HG03442 (cell line): ENCODE results near the gene ARID4B.
"Not testable (repeated sequence)": the region's sequence is repeated elsewhere in the genome, so short reads cannot be mapped to it uniquely, and the experiment has no call there.

Source experiments
- ATAC-seq: cut with Tn5 transposase; IDR thresholded peaks from one replicate; pipeline ENCODE4 v1.9.1; 2021; ENCODE audit warnings: mild to moderate bottlenecking, moderate library complexity; ENCODE audit not compliant: unreplicated experiment

Gene ARID4B

DNA sequence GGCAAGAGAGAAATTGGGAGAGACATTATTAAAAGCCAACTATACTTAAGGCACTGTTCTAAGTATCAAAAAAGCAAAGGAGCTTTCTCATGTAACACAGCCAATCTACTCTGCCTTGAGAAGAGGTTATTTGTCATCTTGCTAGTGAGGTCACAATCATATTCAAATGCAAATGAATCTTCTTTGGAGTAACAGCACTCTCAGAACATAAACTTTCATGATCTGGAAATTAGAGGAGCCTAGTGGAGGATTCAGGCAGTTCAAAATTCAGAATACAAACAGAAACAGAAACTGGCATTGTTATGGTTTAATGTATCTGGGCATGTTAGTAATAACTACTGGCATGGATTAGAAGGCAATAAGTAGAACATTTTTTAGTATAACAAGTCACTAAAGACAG lies 57.4 kb downstream of the ARID4B start:
- no peak for ATAC-seq

- not testable (repeated sequence) for ATAC-seq
These were observed 58.0 kb downstream of the ARID4B start for GRCh38 chr1:235269990-235270389.

DNA sequence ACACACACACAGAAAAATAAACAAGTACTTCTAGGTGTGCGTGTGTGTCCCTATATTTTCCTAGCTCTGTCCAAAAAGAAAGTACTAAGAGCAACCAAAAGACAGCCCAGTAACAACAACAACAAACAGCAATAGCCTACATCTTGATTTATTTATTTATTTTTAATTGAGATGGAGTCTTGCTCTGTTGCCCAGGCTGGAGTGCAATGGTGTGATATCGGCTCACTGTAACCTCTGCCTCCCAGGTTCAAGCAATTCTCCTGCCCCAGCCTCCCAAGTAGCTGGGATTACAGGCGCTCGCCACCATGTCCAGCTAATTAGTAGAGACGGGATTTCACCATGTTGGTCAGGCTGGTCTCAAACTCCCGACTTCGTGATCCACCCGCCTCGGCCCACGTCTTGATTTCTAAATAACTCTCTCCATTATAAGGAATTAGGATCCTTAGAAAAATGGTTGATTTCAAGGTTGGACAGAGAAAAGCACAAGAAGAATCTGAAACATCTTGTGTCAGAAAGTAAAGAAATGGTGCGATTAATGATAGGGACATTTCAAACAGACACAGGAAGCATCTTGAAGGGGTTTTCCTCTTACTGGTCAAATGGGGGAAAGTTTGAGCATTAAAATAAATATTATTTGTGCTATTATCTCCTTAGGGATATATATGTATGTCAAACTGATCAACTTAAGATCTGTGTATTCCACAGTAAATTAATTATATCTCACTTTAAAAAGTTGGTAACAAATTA lies 59.4 kb downstream of the ARID4B start:
- no peak for ATAC-seq

GRCh38 chr1:235266967-235267366 lies 61.0 kb downstream of the ARID4B start:
- no peak for ATAC-seq

DNA sequence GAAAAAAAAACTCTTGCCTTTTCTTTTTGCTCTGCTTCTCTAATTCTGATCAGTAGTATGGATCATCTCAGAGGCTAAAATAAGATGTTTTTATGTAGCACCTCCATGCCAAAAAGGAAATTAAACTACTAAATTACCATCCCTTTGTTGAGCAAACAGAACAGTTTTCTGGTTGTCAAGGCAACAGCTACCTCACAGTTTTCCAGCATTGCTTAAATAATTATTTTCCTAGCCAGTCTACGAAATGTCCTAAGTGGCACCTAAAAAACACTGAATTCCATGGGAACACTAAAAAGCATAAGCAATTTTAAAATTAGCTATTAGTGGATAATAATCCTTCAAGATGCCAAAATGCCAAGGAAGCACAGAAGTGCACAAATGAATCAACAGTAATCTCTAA lies 61.7 kb downstream of the ARID4B start:
- no peak for ATAC-seq

DNA sequence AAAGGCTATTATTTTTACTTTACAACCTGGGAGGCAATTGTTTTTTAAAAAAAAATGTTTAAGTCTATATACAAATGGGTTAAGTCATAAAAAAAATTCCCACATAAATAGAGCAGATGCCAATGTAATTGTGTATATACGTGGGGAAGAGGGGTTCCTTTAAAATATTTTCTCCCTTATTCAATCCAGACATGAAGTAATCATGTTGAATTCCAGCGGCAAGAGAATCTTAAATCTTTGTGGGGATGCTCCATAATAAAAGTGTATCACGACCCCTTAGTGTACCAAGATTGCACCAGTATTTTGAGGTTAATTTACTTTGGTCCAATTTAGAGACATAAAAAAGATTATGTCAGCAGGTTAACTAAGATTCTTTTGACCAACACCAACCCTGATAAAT lies 62.1 kb downstream of the ARID4B start:
- ATAC-seq, result no peak

DNA sequence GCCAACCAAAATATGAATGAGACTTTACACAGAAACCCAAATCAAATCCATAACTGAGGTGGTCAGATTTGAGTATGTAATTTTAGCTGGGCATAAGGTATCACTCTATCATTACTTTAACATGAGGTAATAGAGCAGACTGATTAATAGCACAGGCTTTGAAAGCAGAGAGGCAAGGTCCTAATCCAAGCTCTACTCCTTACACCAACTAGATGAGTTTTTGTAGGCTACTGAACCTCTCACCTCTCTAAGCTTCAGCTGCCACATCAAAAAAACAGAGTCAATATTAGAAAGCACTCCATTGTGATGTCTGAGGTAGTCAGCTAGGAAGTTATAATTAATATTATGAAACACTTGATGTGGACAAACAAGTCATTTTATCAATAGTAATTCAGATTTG lies 63.7 kb downstream of the ARID4B start:
- no peak for ATAC-seq

- ATAC-seq, result no peak
These were observed 65.4 kb downstream of the ARID4B start for GRCh38 chr1:235262539-235262938.

DNA sequence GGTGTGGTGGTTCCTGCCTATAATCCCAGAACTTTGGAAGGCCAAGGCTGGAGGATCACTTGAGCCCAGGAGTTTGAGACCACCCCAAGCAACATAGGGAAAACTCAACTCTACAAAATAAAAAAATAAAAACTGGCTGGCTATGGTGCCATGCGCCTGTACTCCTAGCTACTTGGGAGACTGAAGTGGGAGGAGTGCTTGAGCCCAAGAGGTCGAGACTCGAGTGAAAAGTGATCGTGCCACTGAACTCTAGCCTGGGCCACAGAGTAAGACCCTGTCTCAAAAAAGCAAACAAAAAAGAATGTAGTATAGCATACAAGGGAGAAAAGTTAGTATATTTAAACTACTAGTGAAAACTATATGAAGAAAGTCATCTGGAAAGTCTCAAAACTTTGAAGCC lies 66.7 kb downstream of the ARID4B start:
- no peak for ATAC-seq

- peak; percentile 61 for ATAC-seq
These were observed 68.7 kb downstream of the ARID4B start for GRCh38 chr1:235259133-235259778.

- ATAC-seq, result not testable (repeated sequence)
These were observed 69.9 kb downstream of the ARID4B start for GRCh38 chr1:235258068-235258467.

- no peak for ATAC-seq
These were observed 73.3 kb downstream of the ARID4B start for GRCh38 chr1:235254721-235255120.

GRCh38 chr1:235253219-235253962 lies 74.6 kb downstream of the ARID4B start:
- no peak for ATAC-seq

GRCh38 chr1:235250430-235250829 lies 77.5 kb downstream of the ARID4B start:
- ATAC-seq, result no peak

DNA sequence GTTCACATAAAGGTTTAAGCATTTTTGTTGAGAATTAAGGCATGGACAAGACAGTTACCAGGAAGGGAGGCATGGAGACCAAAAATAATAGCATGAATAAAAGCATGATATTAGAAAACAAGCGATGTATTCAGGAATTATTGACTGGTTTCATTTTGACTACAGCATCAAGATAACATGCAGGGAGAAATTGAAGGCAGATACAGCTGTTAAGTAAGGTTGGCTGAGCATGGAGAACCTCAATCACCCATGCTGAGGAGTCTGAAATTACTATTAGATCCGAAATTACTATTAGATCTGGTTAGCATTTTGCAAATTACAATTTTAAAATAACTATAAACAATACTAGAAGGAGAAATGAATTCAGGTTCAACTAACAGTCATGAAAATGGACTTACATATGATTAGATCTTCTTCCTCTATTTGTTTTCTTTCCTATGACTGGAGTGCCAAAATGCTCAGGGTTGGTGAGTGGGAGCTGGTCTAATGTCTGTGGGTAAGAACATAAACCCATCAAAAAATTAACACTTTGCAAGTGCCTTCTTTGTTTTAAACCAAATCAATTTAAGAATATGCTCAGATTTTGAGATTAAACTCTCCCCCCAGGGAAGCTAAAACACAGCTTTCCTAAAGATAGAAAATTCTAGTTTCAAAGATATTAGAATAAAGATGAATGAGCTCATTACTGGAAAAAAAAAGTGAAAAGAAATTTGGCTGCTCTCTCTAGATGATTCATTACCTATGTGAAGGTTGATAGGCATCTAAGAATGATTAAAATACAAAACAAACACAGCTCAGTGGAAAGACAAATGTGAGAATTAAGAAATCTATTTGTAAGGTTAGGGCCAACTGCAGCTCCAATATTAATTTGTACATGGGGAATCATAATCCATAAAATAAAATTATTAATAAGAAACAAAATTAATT lies 81.7 kb downstream of the ARID4B start:
- ATAC-seq, result no peak

DNA sequence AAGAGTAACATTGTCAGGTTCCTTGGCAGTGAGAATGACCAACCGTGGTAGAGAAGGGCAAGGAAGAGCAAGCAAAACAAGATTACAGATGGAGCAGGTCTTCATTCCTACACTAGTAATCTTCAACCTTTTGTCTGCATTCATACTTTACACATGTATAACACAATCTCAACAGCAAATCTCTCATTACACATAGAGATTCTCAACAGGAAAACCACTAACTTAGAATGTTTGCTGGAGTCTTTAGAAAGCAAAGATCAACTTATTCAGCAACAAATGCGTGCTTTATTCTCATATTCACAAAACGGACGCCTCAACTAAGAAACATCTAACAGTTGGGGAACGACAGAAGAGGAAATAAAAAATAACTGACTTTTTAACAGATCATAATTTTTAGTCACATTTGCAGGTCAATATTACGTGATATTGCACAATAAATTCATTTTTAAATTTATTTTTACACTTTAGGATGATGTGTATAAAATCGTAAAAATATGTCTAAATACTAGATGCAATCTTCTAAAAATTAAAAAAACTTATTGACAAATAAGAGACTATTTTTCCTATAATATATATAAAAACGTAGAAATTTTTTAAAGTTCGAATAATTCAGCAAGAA lies 82.9 kb downstream of the ARID4B start:
- ATAC-seq, result no peak

DNA sequence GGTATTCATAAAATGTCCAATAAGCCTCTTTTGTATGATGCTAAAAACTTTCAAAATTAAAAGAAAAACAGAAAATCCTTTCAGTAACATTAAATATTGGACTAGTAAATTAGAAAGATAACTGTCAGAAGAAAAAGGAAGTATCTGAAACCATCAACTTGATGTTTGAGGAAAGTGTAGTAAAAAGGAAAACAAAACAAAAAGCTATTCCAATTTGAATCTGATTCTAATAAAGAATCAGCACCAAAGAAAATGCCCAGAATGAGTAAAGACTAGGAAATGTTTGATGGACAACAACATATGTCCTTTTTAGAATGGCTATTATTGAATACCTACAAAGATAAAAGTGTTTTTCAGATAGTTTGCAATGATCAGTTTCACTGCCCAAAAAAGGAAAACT lies 87.0 kb downstream of the ARID4B start:
- no peak for ATAC-seq

GRCh38 chr1:235239851-235240250 lies 88.1 kb downstream of the ARID4B start:
- ATAC-seq, result no peak

DNA sequence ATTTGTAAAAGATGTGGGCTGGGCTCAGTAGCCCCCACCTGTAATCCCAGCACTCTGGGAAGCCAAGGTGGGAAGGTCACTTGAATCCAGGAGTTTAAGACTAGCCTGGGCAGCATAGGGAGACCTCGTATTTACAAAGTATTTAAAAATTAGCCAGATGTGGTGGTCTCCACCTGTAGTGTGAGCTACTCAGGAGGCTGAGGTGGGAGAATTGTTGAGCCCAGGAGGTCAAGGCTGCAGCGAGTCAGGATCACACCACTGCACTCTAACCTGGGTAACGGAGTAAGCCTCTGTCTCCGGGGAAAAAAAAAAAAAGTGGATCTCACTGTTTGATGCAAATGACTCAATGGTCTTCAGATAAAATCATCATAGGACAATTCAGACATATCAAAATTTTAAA lies 89.4 kb downstream of the ARID4B start:
- no peak for ATAC-seq

DNA sequence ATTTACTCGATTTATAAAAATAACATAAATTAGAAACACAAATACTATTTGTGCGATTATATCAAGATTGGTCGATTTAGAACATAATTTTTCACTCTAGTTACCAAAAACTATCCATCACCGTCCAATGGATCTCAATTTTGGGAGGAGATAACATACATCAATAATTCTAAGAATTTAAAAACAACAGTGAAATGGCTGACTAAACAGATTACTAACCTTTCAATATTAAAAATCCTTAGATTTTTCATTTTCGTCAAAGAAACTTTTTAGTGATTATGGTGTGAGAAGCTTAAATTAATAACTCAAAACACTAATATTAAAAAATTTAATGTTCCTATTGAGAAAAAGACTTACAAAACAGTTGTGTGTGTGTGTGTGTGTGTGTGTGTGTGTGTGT lies 91.9 kb downstream of the ARID4B start:
- no peak for ATAC-seq
